ENCODE measurements around the gene PDXDC1. TPM values are rescaled to one million over a fixed set of nuclear protein-coding genes. Genes with fewer than 3 reads are reported as not detected.
A peak's percentile ranks its signal among the peaks of the same experiment; 100 is the strongest.
"Not testable (repeated sequence)": the region's sequence is repeated elsewhere in the genome, so short reads cannot be mapped to it uniquely, and the experiment has no call there.

The PDXDC1 gene
- total and polyA plus RNA-seq, 4 experiments from 2014 or later: 11.1 to 86.7 (median 60.6) TPM

DNA sequence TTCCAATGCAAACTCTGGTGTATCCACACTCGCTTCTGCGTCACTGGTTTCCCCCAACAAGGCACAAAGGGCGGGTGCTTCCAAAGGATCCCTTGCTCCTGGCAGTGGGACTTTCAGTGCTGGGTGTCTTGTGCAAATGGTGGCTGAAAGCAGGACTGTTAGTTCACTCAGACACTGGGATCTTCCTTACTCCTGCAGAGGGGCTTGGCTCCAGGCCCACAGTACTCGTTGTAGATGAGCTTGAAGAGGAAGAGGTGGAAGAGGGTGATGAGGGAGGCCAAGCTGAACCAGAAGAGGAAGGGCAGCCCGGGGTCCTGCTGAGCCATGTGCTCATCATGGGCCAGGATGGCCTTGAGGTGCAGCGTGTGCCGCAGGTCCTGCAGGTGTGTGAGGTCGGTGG lies 13.3 kb downstream of the PDXDC1 start:
- intact Hi-C loops (cut with micrococcal nuclease); H3K4me3 ChIP-seq (ENCODE audit: low read length in 2 of 2); H3K36me3 ChIP-seq (ENCODE audit: insufficient read depth, low read length); DNase-seq; H3K27me3 ChIP-seq (ENCODE audit: insufficient read depth, low read length); POLR2A ChIA-PET (ENCODE audit: partially characterized antibody); H3K27ac ChIP-seq (ENCODE audit: low read depth, low read length); CTCF ChIA-PET (ENCODE audit: partially characterized antibody); H3K9me3 ChIP-seq (ENCODE audit: control insufficient read depth in 1 of 2, low read length in 2 of 2); H3K4me3 Mint-ChIP-seq; H3K4me1 ChIP-seq (ENCODE audit: insufficient read depth, low read length); H3K9me3 Mint-ChIP-seq; H3K27me3 Mint-ChIP-seq: not testable (repeated sequence)
- Mint-ChIP-seq H3K4me1 (peaks cover 7 to 53% (median 20%) of the 10 kb centered on the region in 4 donors), H3K36me3 (peaks cover 41 to 44% of the 10 kb centered on the region in 2 donors), H3K27ac (peak overlapping the region in 1 of 7 donors; percentile 51)

DNA sequence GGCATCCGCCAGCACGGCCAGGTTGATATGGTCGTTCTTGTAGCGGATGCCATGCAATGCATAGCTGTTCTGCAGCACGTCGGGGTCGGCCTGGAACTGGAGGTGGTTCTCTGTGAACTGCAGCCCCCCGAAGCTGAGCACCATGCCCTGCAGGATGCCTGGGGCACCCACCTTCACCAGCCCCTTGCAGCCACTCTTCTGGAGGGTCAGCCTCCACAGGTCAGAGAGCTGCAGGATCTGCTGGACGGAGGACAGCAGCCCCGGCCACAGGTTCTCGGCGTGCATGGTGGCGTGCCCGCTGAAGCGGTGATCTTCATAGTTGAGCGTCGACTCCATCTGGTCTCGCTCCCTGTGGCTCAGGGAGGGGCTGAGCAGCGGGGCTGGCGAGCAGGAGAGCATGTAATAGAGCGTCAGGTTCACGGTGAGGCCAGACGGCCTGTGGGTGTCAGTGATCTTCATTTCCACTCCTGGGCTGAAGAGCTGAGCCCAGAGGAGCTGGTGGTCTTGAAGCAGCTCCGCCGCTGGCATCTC lies 13.9 kb downstream of the PDXDC1 start:
- H3K9me3 Mint-ChIP-seq; H3K36me3 ChIP-seq (ENCODE audit: insufficient read depth, low read length); intact Hi-C loops (cut with micrococcal nuclease); H3K4me3 Mint-ChIP-seq; H3K27ac Mint-ChIP-seq; H3K9me3 ChIP-seq (ENCODE audit: control insufficient read depth in 1 of 2, low read length in 2 of 2); H3K27ac ChIP-seq (ENCODE audit: low read depth, low read length); CTCF ChIA-PET (ENCODE audit: partially characterized antibody); H3K4me3 ChIP-seq (ENCODE audit: low read length in 2 of 2); POLR2A ChIA-PET (ENCODE audit: partially characterized antibody); DNase-seq; H3K27me3 ChIP-seq (ENCODE audit: insufficient read depth, low read length); H3K27me3 Mint-ChIP-seq; H3K4me1 ChIP-seq (ENCODE audit: insufficient read depth, low read length): not testable (repeated sequence)
- Mint-ChIP-seq H3K4me1 (peaks cover 7 to 53% (median 22%) of the 10 kb centered on the region in 4 donors), H3K36me3 (peaks cover 44 to 48% of the 10 kb centered on the region in 2 donors)

DNA sequence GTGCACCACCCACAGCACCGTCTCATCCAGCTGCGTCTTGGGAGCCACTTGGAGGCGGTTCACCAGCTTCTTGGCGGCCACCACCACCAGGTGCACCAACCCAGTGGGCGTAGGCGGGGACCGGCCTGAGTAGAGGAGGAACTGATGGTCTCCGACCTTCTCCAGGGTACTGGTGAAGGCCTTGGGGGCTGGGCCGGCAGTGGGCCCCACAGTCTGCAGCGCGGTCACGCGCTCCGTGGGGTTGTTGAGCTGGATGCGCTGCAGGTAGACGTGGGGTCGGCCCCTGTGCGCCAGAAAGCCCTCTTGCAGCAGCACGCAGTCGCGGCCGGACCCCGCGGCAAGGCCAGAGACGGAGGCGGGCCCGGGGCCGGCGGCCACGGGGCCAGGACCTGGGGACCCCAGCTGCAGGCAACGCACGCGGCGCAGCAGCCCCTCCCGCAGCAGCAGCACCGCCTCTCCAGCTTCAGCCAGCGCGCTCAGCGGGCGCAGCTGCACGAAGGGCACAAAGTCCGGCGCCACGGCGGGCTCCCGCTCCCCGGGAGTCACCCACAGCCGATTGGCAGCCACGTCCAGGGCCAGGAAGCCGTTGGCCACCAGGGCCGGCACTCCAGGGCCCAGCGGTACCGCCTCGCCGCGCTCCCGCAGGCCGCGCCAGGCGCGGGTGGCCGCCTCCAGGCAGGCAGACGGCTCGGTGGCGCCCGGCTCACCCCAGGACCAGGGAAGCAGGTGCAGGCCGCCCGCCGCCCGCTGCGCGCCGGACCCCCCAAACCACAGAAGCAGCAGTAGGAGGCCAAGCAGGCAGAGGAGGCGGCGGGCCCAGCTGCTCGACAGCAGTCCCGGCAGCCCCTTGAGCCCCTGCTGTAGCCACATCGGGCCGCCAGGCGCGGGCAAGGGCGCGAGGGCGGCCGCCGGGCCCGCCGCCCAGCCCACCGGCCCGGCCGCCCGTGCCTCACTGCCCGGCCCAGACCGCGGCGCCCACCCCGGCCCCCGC lies 14.8 kb downstream of the PDXDC1 start:
- H3K36me3 Mint-ChIP-seq: peaks cover 44 to 48% of the 10 kb centered on the region in 2 donors
- CTCF ChIA-PET (ENCODE audit: partially characterized antibody); POLR2A ChIA-PET (ENCODE audit: partially characterized antibody); H3K27ac ChIP-seq (ENCODE audit: low read depth, low read length); H3K4me3 Mint-ChIP-seq; H3K27me3 Mint-ChIP-seq; H3K4me1 ChIP-seq (ENCODE audit: insufficient read depth, low read length); DNase-seq; H3K9me3 Mint-ChIP-seq; intact Hi-C loops (cut with micrococcal nuclease); H3K27me3 ChIP-seq (ENCODE audit: insufficient read depth, low read length); H3K9me3 ChIP-seq (ENCODE audit: control insufficient read depth in 1 of 2, low read length in 2 of 2); H3K4me3 ChIP-seq (ENCODE audit: low read length in 2 of 2); H3K36me3 ChIP-seq (ENCODE audit: insufficient read depth, low read length): not testable (repeated sequence)
- peak overlapping the region in 1 of 7 donors; percentile 65 for H3K27ac Mint-ChIP-seq
- peaks cover 11 to 58% (median 25%) of the 10 kb centered on the region in 4 donors for H3K4me1 Mint-ChIP-seq

DNA sequence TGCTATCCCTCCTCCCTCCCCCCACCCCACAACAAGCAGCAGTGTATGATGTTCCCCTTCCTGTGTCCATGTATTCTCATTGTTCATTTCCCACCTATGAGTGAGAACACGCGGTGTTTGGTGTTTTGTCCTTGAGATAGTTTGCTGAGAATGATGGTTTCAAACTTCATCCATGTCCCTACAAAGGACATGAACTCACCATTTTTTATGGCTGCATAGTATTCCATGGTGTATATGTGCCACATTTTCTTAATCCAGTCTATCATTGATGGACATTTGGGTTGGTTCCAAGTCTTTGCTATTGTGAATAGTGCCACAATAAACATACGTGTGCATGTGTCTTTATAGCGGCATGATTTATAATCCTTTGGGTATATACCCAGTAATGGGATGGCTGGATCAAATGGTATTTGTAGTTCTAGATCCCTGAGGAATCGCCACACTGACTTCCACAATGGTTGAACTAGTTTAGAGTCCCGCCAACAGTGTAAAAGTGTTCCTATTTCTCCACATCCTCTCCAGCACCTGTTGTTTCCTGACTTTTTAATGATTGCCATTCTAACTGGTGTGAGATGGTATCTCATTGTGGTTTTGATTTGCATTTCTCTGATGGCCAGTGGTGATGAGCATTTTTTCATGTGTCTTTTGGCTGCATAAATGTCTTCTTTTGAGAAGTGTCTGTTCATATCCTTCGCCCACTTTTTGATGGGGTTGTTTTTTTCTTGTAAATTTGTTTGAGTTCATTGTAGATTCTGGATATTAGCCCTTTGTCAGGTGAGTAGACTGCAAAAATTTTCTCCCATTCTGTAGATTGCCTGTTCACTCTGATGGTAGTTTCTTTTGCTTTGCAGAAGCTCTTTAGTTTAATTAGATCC lies 18.7 kb downstream of the PDXDC1 start:
- DNase-seq; POLR2A ChIA-PET (ENCODE audit: partially characterized antibody); H3K27me3 Mint-ChIP-seq; H3K9me3 ChIP-seq (ENCODE audit: control insufficient read depth in 1 of 2, low read length in 2 of 2); H3K36me3 ChIP-seq (ENCODE audit: insufficient read depth, low read length); H3K27me3 ChIP-seq (ENCODE audit: insufficient read depth, low read length); H3K4me3 ChIP-seq (ENCODE audit: low read length in 2 of 2); intact Hi-C loops (cut with micrococcal nuclease); CTCF ChIA-PET (ENCODE audit: partially characterized antibody); H3K4me1 ChIP-seq (ENCODE audit: insufficient read depth, low read length); H3K27ac Mint-ChIP-seq; H3K27ac ChIP-seq (ENCODE audit: low read depth, low read length); H3K9me3 Mint-ChIP-seq; H3K4me3 Mint-ChIP-seq: not testable (repeated sequence)
- H3K36me3 Mint-ChIP-seq: peaks cover 30 to 33% of the 10 kb centered on the region in 2 donors
- H3K4me1 Mint-ChIP-seq: peaks cover 25 to 45% (median 29%) of the 10 kb centered on the region in 4 donors

DNA sequence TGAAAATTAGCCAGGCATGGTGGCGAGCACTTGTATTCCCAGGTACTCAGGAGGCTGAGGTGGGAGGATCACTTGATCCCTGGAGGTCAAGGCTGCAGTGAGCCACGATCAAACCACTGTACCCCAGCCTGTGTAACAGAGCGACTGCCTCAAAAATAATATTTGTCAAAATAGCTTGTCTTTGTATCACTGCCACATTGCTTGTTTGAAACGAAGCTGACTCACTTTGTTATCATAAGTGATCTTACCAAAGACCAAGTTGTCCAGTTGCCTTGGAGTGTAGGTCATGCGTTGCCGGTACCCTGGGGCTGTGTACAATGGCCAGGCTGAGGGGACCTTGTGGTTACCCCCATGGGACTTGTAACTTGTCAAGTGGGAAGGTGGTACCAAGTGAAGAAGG lies 21.9 kb downstream of the PDXDC1 start:
- H3K27ac ChIP-seq (ENCODE audit: low read depth, low read length); H3K27ac Mint-ChIP-seq; H3K36me3 ChIP-seq (ENCODE audit: insufficient read depth, low read length); intact Hi-C loops (cut with micrococcal nuclease); DNase-seq; H3K9me3 Mint-ChIP-seq; POLR2A ChIA-PET (ENCODE audit: partially characterized antibody); H3K4me3 ChIP-seq (ENCODE audit: low read length in 2 of 2); H3K4me1 ChIP-seq (ENCODE audit: insufficient read depth, low read length); H3K27me3 ChIP-seq (ENCODE audit: insufficient read depth, low read length); H3K9me3 ChIP-seq (ENCODE audit: control insufficient read depth in 1 of 2, low read length in 2 of 2); CTCF ChIA-PET (ENCODE audit: partially characterized antibody); H3K27me3 Mint-ChIP-seq; H3K4me3 Mint-ChIP-seq: not testable (repeated sequence)
- H3K4me1 Mint-ChIP-seq: peaks cover 18 to 31% (median 21%) of the 10 kb centered on the region in 4 donors
- H3K36me3 Mint-ChIP-seq: peaks cover 29 to 39% of the 10 kb centered on the region in 2 donors

DNA sequence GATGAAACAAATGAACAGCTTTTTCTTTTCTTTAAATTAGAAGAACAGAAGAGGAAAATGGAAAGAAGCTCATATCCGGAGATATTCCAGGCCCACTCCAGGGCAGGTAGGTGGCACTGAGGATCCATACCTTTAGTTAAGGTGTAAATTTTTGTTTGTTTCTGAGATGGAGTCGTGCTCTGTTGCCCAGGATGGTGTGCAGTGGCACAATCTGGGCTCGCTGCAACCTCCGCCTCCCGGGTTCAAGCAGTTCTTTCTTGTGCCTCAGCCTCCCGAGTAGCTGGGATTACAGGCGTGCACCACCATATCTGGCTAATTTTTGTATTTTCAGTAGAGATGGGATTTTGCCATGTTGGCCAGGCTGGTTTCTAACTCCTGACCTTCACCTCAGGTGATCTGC lies 23.5 kb downstream of the PDXDC1 start:
- H3K4me3 ChIP-seq (ENCODE audit: low read length in 2 of 2); H3K27me3 ChIP-seq (ENCODE audit: insufficient read depth, low read length); H3K9me3 Mint-ChIP-seq; intact Hi-C loops (cut with micrococcal nuclease); H3K4me3 Mint-ChIP-seq; POLR2A ChIA-PET (ENCODE audit: partially characterized antibody); H3K4me1 ChIP-seq (ENCODE audit: insufficient read depth, low read length); H3K9me3 ChIP-seq (ENCODE audit: control insufficient read depth in 1 of 2, low read length in 2 of 2); DNase-seq; H3K27me3 Mint-ChIP-seq; H3K27ac Mint-ChIP-seq; CTCF ChIA-PET (ENCODE audit: partially characterized antibody); H3K27ac ChIP-seq (ENCODE audit: low read depth, low read length); H3K36me3 ChIP-seq (ENCODE audit: insufficient read depth, low read length): not testable (repeated sequence)
- Mint-ChIP-seq H3K36me3 (peaks cover 17 to 28% of the 10 kb centered on the region in 2 donors), H3K4me1 (peaks cover 13 to 25% (median 17%) of the 10 kb centered on the region in 4 donors)

DNA sequence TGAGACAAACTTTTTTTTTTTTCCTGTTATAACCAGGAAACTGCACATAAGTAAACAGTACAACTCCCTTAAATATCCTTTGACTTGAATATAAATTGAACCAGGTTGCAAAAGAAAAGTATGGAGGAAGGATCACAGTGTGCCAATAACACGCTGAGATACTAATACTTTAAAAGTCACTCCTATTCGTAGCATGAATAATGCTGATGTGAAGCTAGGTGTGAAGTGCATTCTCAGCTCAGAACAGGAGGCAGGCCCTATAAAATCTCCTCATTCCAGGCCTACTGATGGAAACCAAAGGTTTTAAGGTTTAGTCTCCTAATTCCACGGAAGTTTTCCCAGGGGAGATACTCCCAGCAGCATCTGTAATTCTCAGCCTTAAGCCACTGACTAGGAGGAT lies 25.0 kb downstream of the PDXDC1 start:
- H3K4me3 ChIP-seq (ENCODE audit: low read length in 2 of 2); H3K9me3 ChIP-seq (ENCODE audit: control insufficient read depth in 1 of 2, low read length in 2 of 2); H3K9me3 Mint-ChIP-seq; H3K4me1 ChIP-seq (ENCODE audit: insufficient read depth, low read length); POLR2A ChIA-PET (ENCODE audit: partially characterized antibody); H3K4me3 Mint-ChIP-seq; H3K27me3 ChIP-seq (ENCODE audit: insufficient read depth, low read length); CTCF ChIA-PET (ENCODE audit: partially characterized antibody); H3K27ac Mint-ChIP-seq; intact Hi-C loops (cut with micrococcal nuclease); H3K27me3 Mint-ChIP-seq; H3K27ac ChIP-seq (ENCODE audit: low read depth, low read length); H3K36me3 ChIP-seq (ENCODE audit: insufficient read depth, low read length); DNase-seq: not testable (repeated sequence)
- H3K4me1 Mint-ChIP-seq: peaks cover 9 to 13% (median 11%) of the 10 kb centered on the region in 4 donors
- H3K36me3 Mint-ChIP-seq: peaks cover 25 to 36% of the 10 kb centered on the region in 2 donors

All from CD4-positive, alpha-beta memory T cell (primary cell).